Left lung (tissue), 10 donors: ENCODE results near the gene F8A3. TPM values are rescaled to one million over a fixed set of nuclear protein-coding genes. Genes with fewer than 3 reads are reported as not detected.

Experiments
- ATAC-seq: fragments of 200-7000 bp; cut with Tn5 transposase; one replicate; pipeline ENCODE4 v1.9.1; 2020; ENCODE audit warnings: moderate library complexity
- DNase-seq, 4 donors: peaks; one replicate each; pipeline ENCODE4 v3.0.0-alpha.2; 2013 to 2020
- H3K27ac ChIP-seq, 2 donors: fragments of 200-600 bp; sonication (generic) in 1 of 2; one replicate each; pipeline versions ENCODE4 v1.5.0 to v1.8.0; 2020 to 2021
- H3K27me3 ChIP-seq, 2 donors: fragments of 200-600 bp; sonication (generic) in 1 of 2; one replicate each; pipeline versions ENCODE4 v1.5.0 to v1.8.0; 2020 to 2021
- H3K36me3 ChIP-seq, 2 donors: fragments of 200-600 bp; sonication (generic) in 1 of 2; one replicate each; pipeline versions ENCODE4 v1.5.0 to v1.8.0; 2020 to 2021
- H3K4me1 ChIP-seq, 2 donors: fragments of 200-600 bp; one replicate each; pipeline ENCODE4 v1.8.0; 2021
- H3K4me3 ChIP-seq, 2 donors: fragments of 200-600 bp; sonication (generic) in 1 of 2; one replicate each; pipeline versions ENCODE4 v1.5.0 to v1.8.0; 2020 to 2021; ENCODE audit warnings: mild to moderate bottlenecking in 1 of 2
- H3K9me3 ChIP-seq, 2 donors: fragments of 200-600 bp; sonication (generic) in 1 of 2; one replicate each; pipeline versions ENCODE4 v1.5.0 to v1.8.0; 2020 to 2021
- intact Hi-C, 2 donors: fragments of 100-400 bp; cut with DNase I; formaldehyde crosslinking; loops; one replicate each; pipeline versions ENCODE4 v1.11.2 to v1.14.2; 2022
- microRNA-seq, 2 donors: library from miRNA; unstranded; fragments of <30 nt; microRNA quantifications; one replicate each; pipeline ENCODE4, GENCODE V29; 2019
- polyA plus RNA-seq, 6 donors: library from polyadenylated mRNA; unstranded; fragments of 120-200 nt; gene quantifications; one replicate each; pipeline ENCODE4 v1.2.1, GENCODE V29; 2013; ENCODE audit not compliant: insufficient read length in 6 of 6
- total RNA-seq, 2 donors: library from RNA; stranded (reverse); fragmentation: NEBNext Ultra II Directional; extraction: Animal tissue kit (Norgen Biotek cat#: 25700); gene quantifications; one replicate each; pipeline ENCODE4 v1.2.1, GENCODE V29; 2021
- TF ChIP-seq, protein P1 (sequence below), 2 donors: fragments of 200-600 bp; sonication (generic) in 1 of 2; IDR thresholded peaks; one replicate each; pipeline versions ENCODE4 v1.5.0 to v1.8.0; 2021; ENCODE audit warnings: antibody characterized with exemption in 2 of 2
- donor health status: DM: no; HTN: yes; CAD: no.
- donor health status: DM: no; HTN: no; CAD: no.

F8A3 gene
- total and polyA plus RNA-seq, 8 donors: 0.27 to 12.7 (median 7.9) TPM

GRCh38 chrX:155441097-155441496 lies 17.3 kb downstream of the F8A3 start:
- H3K4me1 ChIP-seq: no peaks in the 10 kb centered on the region
- H3K9me3 ChIP-seq: peaks cover 0 to 11% of the 10 kb centered on the region in 2 donors
- intact Hi-C loops: no loop called here
- no peaks in the 10 kb centered on the region for H3K36me3 ChIP-seq
- no peaks in the 10 kb centered on the region for H3K27me3 ChIP-seq
- no peak overlapping the region for H3K4me3 ChIP-seq
- DNase-seq: no peak
- ATAC-seq: no peak
- TF ChIP-seq, protein P1, sequence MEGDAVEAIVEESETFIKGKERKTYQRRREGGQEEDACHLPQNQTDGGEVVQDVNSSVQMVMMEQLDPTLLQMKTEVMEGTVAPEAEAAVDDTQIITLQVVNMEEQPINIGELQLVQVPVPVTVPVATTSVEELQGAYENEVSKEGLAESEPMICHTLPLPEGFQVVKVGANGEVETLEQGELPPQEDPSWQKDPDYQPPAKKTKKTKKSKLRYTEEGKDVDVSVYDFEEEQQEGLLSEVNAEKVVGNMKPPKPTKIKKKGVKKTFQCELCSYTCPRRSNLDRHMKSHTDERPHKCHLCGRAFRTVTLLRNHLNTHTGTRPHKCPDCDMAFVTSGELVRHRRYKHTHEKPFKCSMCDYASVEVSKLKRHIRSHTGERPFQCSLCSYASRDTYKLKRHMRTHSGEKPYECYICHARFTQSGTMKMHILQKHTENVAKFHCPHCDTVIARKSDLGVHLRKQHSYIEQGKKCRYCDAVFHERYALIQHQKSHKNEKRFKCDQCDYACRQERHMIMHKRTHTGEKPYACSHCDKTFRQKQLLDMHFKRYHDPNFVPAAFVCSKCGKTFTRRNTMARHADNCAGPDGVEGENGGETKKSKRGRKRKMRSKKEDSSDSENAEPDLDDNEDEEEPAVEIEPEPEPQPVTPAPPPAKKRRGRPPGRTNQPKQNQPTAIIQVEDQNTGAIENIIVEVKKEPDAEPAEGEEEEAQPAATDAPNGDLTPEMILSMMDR (IDR thresholded peaks at IDR 0.05): no peak
- no peak overlapping the region for H3K27ac ChIP-seq

DNA sequence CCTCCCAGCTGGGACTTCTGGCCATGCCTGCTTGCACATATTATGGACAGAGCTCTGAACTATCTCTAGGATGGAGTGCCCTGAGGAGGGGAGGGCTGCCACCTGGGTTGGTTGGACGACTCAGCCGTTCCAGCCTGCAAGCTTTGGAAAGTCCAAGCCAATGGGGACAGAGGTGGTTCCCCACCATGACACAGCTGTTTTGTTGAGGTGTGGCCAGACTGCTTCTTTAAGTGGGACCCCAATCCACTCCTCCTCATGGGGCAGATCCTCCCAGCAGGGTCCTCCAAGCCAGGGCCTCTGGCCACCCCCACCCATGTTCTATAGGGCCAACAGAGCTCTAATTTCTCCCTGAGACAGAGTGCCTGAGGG lies 22.7 kb downstream of the F8A3 start:
- H3K27ac ChIP-seq: no peak overlapping the region
- no peaks in the 10 kb centered on the region for H3K27me3 ChIP-seq
- intact Hi-C loops: no loop called here
- no peaks in the 10 kb centered on the region for H3K36me3 ChIP-seq
- DNase-seq (no peak), ATAC-seq (no peak)
- no peaks in the 10 kb centered on the region for H3K9me3 ChIP-seq
- no peak overlapping the region for H3K4me3 ChIP-seq
- TF ChIP-seq, protein P1 (IDR thresholded peaks at IDR 0.05): no peak
- H3K4me1 ChIP-seq: no peaks in the 10 kb centered on the region

DNA sequence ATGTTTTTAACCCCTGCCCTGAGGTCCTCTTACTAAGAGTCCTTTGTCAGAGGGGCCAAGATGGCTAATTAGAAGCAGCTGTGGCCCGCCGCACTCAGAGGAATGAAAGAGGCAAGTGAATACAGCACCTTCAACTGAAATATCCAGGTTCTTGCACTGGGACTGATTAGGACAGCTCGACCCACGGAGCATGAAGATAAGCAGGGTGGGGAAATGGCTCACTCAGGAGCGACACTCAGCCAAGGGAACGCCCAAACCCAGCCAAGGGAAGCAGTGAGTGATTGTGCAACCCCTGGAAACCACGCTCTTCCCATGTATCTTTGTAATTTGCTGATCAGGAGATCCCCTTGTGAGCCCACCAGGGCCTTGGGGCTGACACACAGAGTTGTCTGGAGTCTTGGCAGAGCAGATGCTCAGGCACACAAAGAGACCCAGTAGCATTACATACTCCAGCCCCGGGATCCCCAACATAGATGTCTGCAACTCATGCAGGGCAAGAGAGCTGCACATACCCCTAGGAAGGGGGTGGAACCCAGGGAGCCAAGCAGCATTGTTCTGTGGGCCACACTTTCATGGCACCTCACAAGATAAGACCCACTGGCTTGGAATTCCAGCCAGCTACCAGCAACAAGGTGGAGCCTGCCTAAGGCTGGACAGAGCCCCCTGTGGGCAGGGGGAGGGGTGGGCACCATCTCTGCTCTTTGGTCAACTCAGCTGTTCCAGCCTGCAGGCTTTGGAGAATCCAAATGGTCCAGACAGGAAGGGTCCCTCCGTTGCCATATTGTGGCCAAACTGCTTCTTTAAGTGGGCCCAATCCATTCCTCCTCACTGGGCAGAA lies 23.3 kb downstream of the F8A3 start:
- DNase-seq (no peak), ATAC-seq (no peak)
- Histone ChIP-seq H3K36me3 (no peaks in the 10 kb centered on the region), H3K4me3 (no peak overlapping the region), H3K27me3 (no peaks in the 10 kb centered on the region), H3K27ac (no peak overlapping the region), H3K9me3 (no peaks in the 10 kb centered on the region), H3K4me1 (no peaks in the 10 kb centered on the region)
- TF ChIP-seq, protein P1 (IDR thresholded peaks at IDR 0.05): no peak
- intact Hi-C loops: no loop called here

- intact Hi-C loops: no loop called here
- ATAC-seq (no peak), DNase-seq (no peak)
- H3K4me1 ChIP-seq: no peaks in the 10 kb centered on the region
- H3K27ac ChIP-seq: no peak overlapping the region
- no peaks in the 10 kb centered on the region for H3K9me3 ChIP-seq
- H3K4me3 ChIP-seq: no peak overlapping the region
- TF ChIP-seq, protein P1 (IDR thresholded peaks at IDR 0.05): no peak
- H3K27me3 ChIP-seq: no peaks in the 10 kb centered on the region
- H3K36me3 ChIP-seq: no peaks in the 10 kb centered on the region
Measured at GRCh38 chrX:155417769-155418168, 40.7 kb downstream of the F8A3 start.

Small RNAs within 50 kb of the gene (microRNA-seq; reads per million reads assigned to microRNA genes)
- gene MIR1184-3: 0 reads per million in 2 donors

Other genes with a start within 250 kb of the F8A3 start
- gene VBP1, start 242.2 kb downstream of the F8A3 start, total RNA-seq: 10 to 100 TPM; 40.3 to 44.4 TPM
- gene VBP1, start 242.2 kb downstream of the F8A3 start, polyA plus RNA-seq: 10 to 100 TPM; 62.9 to 73.8 (median 68.3) TPM
- under 1 TPM; 0.50 to 0.67 TPM for gene RAB39B, start 194.1 kb downstream of the F8A3 start, total RNA-seq
- gene RAB39B, start 194.1 kb downstream of the F8A3 start, polyA plus RNA-seq: 1 to 10 TPM in 1 of 6 donors, under 1 TPM in 5; 0.85 to 1.0 (median 0.95) TPM
- 10 to 100 TPM; 45.1 to 66.4 TPM for gene CLIC2, start 124.0 kb downstream of the F8A3 start, total RNA-seq
- gene CLIC2, start 124.0 kb downstream of the F8A3 start, polyA plus RNA-seq: 10 to 100 TPM in 3 of 6 donors, 1 to 10 TPM in 3; 6.7 to 12.5 (median 9.9) TPM
- not detected for gene F8A2, start 76.5 kb downstream of the F8A3 start, total RNA-seq
- not detected for gene F8A2, start 76.5 kb downstream of the F8A3 start, polyA plus RNA-seq
- gene SPRY3, start 154.0 kb upstream of the F8A3 start, total RNA-seq: 1 to 10 TPM in 1 of 2 donors, under 1 TPM in 1; 0.96 to 1.2 TPM
- gene SPRY3, start 154.0 kb upstream of the F8A3 start, polyA plus RNA-seq: 1 to 10 TPM; 2.5 to 3.3 (median 2.6) TPM
- gene TMLHE, start 154.3 kb upstream of the F8A3 start, total RNA-seq: 10 to 100 TPM in 1 of 2 donors, 1 to 10 TPM in 1; 9.1 to 10.9 TPM
- 10 to 100 TPM; 21.7 to 30.1 (median 25.6) TPM for gene TMLHE, start 154.3 kb upstream of the F8A3 start, polyA plus RNA-seq